AG10803 (cell line): ENCODE measurements around the gene FSIP1.
A peak's percentile ranks its signal among the peaks of the same experiment; 100 is the strongest.

Source experiments
- DNase-seq: peaks from one replicate; pipeline ENCODE4 v3.0.0; 2010; ENCODE audit warnings: low read depth
- H3K4me3 ChIP-seq: 2 replicates; pipeline ENCODE4 v1.5.1; 2011; ENCODE audit warnings: mild to moderate bottlenecking, low read length, control low read depth
- TF ChIP-seq, protein P1 (sequence below): conservative IDR thresholded peaks from 2 replicates; pipeline ENCODE4 v1.5.1; 2011; ENCODE audit warnings: mild to moderate bottlenecking, low read length, control low read depth, inconsistent platforms

Gene FSIP1

DNA sequence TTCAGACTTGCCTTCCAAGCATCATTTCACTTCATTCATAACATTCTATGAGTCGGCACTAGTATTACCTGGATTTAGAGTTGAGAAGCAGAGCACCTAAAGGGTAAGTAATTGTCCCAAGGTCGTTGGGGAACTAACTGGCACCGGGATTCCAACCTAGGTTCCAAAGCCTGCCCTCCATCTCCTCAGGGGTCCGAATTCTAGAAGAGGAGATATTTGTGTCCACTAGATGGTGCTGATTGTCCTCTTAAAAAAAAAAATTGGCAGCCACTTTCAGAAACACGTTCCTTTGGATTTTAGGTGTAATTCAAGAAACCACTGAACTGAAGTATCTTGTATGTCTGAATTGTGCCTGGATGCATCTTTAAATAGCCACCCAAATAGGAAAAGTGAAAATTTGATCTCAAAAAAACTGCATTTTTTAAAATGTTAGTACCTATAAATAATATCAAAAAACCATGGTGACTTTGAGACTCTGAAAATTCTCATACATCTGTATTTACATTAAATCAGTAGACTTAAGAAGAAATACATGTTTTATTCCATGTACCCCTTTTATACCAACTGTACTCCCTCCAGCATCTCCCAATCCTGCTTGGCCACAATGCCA is 3.9 kb upstream of the FSIP1 start:
- peak; percentile 74 for DNase-seq
- no peak overlapping the region for H3K4me3 ChIP-seq
- TF ChIP-seq, protein P1, sequence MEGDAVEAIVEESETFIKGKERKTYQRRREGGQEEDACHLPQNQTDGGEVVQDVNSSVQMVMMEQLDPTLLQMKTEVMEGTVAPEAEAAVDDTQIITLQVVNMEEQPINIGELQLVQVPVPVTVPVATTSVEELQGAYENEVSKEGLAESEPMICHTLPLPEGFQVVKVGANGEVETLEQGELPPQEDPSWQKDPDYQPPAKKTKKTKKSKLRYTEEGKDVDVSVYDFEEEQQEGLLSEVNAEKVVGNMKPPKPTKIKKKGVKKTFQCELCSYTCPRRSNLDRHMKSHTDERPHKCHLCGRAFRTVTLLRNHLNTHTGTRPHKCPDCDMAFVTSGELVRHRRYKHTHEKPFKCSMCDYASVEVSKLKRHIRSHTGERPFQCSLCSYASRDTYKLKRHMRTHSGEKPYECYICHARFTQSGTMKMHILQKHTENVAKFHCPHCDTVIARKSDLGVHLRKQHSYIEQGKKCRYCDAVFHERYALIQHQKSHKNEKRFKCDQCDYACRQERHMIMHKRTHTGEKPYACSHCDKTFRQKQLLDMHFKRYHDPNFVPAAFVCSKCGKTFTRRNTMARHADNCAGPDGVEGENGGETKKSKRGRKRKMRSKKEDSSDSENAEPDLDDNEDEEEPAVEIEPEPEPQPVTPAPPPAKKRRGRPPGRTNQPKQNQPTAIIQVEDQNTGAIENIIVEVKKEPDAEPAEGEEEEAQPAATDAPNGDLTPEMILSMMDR = peak; percentile 65

DNA sequence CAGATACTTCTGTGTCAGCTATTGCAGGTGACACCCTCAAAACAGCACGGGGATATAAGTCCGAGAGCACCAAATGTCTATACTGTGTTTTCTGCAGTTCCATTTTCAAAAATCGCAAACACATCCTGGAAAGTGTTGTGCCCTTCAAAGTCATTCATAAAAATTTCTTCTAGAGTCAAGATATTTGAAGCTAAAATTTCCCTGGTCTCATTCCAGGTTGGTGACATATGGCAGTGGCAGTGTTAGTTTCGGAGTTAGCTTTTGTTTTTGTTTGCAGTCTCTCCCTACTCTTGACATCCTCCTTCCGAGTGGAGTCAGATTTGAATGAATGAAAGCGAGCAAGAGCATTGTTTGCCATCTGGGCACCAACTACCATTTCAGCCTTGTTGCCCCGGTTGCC is 3.2 kb upstream of the FSIP1 start:
- H3K4me3 ChIP-seq = no peak overlapping the region
- no peak for DNase-seq
- TF ChIP-seq, protein P1 = no peak; the same call in 1 of the 2 replicates

DNA sequence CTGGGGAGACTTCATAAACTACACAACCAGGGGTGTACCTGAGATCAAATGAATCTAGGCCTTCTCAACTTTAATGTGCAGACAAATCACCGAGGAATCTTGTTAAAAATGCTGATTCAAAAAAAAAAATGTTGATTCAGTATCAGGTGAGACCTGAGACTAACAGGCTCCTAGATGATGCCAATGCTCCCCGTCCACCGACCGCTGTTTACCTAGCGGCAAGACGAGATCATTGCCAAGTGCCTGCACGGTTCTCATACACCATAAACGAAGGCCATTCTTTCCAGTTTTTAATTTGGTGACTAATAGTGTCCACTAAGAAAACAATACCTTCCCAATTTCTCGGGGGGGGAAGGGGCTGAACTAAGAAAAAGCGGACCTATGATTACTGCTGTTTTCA is 2.5 kb upstream of the FSIP1 start:
- no peak for DNase-seq
- TF ChIP-seq, protein P1 = no peak
- no peak overlapping the region for H3K4me3 ChIP-seq

DNA sequence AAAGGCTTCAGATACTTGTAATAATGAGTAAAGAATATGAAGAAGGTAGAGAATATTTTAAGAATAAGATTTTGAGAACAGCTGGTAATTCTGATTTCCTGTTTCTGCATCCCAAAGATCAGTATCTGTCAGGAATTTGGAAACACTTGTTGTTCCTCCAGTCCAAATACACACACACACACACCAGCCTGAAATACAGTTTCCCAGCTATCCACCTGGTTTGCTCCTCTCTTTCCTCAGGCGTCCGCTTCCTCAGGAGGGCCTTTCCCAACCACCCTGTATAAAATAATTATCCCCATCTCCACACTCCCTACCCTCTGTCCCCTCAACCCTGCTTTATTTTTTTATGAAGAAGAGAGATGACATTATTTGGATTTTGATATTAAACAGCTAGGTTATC is 2.0 kb upstream of the FSIP1 start:
- peak overlapping the region; percentile 23 for H3K4me3 ChIP-seq
- TF ChIP-seq, protein P1 = no peak
- DNase-seq = no peak

DNA sequence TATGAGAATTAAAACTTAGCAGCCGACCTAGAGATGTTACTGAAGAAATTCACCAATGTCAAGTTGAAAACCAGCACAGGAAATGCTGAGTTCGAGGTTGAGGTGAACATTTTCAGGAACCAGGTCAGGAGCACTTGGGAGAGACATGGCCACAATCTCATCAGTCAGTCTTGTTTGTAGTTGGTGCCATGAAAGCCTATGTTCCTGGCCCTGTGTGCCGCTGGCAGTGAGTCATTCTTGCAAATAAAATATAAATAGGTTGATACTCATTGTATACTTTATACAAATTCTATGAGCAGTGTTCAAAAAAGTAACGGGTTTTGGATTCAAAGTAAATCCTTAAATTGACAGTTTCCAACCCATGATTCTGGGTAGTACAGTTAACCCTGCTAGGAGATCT is 1.5 kb upstream of the FSIP1 start:
- TF ChIP-seq, protein P1 = no peak
- peak overlapping the region; percentile 85 for H3K4me3 ChIP-seq
- DNase-seq = no peak

DNA sequence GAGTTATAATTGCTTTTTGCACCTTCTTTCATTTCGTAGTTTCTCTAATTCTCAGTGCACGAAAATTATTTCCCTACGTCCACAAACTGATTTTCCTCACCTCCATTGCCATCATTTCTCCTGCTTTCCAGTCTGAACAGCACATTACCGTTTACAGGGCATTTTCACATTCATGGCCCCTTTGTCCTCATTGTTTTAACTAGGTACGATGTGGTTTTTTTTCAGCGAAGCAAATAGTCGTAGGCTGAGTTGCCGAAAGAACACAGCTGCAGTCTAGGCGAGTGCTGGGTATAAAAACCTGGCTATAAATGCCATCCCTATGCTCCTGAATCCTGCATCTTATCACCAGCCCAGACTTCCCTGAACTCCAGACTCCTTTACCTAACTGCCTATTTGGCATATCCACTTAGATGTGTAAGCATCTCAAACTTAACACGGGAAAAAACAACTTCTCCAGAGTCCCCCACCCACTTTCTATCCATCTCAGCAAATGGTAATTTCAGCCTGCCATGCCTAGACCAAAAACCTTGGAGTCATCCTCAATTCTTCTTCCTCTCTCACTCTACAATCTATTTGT is 691 bp upstream of the FSIP1 start:
- TF ChIP-seq, protein P1 = no peak
- peak overlapping the region; percentile 85 for H3K4me3 ChIP-seq
- no peak for DNase-seq

DNA sequence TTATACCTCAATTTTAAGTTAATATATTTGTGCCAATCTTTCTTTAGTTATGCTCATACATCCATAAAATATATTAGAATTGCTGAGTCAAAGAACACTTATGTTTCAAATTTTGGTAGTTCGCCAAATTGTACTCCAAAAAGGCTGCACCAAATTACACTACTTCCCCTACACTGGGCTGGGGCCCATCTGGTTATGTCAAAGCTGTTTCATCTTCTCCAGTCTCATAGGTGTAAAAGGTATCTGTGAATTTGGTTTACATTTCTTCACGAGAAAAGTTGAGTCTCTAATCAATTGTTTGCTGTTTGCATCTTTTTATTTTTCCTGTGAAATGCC is 706 bp downstream of the FSIP1 start:
- TF ChIP-seq, protein P1 = no peak
- H3K4me3 ChIP-seq = peak overlapping the region; percentile 49
- DNase-seq = no peak
